ENCODE measurements around the gene PRM2. TPM values are rescaled to one million over a fixed set of nuclear protein-coding genes. Genes with fewer than 3 reads are reported as not detected.

PRM2 gene
- total RNA-seq, 1 donor from 2014 or later = not detected

DNA sequence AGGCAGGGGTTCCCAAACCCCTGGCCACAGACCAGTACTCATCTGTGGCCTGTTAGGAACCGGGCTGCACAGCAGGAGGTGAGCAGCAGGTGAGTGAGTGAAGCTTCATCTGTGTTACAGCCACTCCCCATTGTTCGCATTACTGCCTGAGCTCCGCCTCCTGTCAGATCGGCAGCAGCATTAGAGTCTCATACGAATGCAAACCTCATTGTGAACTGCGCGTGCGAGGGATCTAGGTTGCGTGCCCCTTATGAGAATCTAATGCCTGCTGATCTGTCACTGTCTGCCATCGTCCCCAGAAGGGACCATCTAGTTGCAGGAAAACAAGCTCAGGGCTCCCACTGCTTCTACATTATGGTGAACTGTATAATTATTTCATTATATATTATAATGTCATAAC, 43.9 kb upstream of the PRM2 start:
- ATAC-seq (no peak), DNase-seq (no peak)
- H3K36me3 ChIP-seq = no peaks in the 10 kb centered on the region
- no peak overlapping the region for H3K27ac ChIP-seq
- no peaks in the 10 kb centered on the region for H3K9me3 ChIP-seq
- TF ChIP-seq, protein P1, sequence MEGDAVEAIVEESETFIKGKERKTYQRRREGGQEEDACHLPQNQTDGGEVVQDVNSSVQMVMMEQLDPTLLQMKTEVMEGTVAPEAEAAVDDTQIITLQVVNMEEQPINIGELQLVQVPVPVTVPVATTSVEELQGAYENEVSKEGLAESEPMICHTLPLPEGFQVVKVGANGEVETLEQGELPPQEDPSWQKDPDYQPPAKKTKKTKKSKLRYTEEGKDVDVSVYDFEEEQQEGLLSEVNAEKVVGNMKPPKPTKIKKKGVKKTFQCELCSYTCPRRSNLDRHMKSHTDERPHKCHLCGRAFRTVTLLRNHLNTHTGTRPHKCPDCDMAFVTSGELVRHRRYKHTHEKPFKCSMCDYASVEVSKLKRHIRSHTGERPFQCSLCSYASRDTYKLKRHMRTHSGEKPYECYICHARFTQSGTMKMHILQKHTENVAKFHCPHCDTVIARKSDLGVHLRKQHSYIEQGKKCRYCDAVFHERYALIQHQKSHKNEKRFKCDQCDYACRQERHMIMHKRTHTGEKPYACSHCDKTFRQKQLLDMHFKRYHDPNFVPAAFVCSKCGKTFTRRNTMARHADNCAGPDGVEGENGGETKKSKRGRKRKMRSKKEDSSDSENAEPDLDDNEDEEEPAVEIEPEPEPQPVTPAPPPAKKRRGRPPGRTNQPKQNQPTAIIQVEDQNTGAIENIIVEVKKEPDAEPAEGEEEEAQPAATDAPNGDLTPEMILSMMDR (IDR thresholded peaks at IDR 0.05) = no peak
- intact Hi-C loops (cut with DNase I) = no loop called here
- no peak overlapping the region for H3K4me3 ChIP-seq
- H3K27me3 ChIP-seq = no peaks in the 10 kb centered on the region
- H3K4me1 ChIP-seq = no peaks in the 10 kb centered on the region

DNA sequence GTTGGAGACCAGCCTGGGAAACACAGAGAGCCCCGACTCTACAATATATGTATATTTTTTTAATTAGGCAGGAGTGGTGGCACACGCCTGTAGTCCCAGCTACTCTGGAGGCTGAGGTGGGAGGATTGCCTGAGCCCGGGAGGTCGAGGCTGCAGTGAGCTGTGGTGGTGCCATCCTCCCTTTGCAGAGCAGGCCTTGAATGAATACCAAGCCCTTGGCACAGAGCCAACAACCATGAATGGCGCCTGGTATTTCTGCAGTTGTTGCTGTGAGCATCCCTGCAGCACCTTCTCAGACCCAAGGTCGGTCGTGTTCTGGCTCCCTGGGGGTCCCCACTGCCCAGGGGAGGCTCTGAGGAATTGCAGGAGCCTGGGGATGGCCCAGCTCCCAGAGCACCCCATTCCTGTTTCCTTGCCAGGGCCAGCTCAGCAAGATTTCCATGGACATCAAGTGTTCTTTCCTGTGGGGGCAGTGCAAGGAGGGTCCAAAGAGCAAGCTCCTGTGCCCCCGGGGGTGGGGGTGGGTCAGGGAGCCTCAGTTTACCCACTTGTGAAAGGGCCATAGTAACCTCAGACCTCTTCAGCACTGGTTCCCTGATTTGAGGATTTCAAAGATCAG, 43.4 kb upstream of the PRM2 start:
- DNase-seq = no peak
- H3K27ac ChIP-seq = no peak overlapping the region
- no peaks in the 10 kb centered on the region for H3K4me1 ChIP-seq
- no peaks in the 10 kb centered on the region for H3K9me3 ChIP-seq
- H3K4me3 ChIP-seq = no peak overlapping the region
- H3K36me3 ChIP-seq = no peaks in the 10 kb centered on the region
- intact Hi-C loops (cut with DNase I) = no loop called here
- no peak for ATAC-seq
- H3K27me3 ChIP-seq = no peaks in the 10 kb centered on the region
- TF ChIP-seq, protein P1 (IDR thresholded peaks at IDR 0.05) = no peak

DNA sequence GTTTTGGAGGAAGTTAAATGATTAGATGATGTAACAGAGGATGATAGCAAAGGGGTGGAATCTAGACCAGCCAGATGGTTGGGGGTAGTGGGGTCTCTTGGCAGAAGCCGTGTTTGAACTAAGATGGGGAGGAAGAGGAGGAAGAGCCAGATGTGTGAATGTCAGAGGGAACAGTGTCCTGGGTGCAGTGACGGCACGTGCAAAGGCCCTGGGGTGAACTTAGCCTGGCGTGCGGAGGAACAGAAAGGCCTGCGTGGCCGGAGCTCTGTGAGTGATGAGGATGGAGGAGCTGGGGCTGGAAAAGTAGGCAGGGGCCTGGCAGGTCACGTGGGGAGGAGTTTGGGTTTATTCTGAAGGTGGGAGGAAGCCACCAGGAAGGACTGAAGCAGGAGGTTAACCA, 42.5 kb upstream of the PRM2 start:
- no peaks in the 10 kb centered on the region for H3K36me3 ChIP-seq
- no peak overlapping the region for H3K27ac ChIP-seq
- H3K4me3 ChIP-seq = no peak overlapping the region
- H3K27me3 ChIP-seq = no peaks in the 10 kb centered on the region
- ATAC-seq (no peak), DNase-seq (no peak)
- intact Hi-C loops (cut with DNase I) = no loop called here
- H3K4me1 ChIP-seq = no peaks in the 10 kb centered on the region
- H3K9me3 ChIP-seq = no peaks in the 10 kb centered on the region
- TF ChIP-seq, protein P1 (IDR thresholded peaks at IDR 0.05) = no peak

DNA sequence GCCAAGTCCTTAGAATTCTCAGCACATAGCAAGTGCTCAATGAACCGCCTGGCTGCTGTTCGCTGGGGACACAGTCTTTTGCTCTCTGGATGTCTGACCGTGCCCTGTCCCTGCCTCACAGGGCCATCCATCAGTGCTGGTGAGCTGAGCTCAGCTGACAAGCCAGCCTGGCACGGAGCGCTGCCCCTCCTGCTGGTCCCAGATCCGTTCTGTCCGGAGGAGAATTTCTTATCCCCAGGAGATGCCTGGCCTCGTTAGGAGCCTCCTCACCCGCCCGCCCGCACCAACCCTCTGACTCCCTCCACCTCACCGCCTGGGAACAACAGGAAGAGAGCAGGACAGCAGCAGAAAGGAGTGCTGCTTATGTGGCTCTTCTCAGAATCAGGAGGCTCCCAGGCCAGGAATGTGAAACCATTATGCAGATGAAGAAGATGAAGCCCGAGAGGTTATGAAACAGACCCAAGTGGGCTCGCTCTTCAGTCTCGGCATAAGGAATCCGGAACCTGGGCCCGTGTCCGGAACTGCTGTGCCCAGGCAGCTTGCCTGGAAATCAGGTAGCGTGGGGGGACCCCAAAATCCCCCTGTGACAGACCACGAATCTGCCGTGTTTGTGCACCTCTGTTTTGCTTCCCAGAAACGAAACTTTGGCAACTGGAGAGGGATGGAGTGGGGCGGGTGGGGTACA, 40.2 kb upstream of the PRM2 start:
- Histone ChIP-seq H3K4me3 (no peak overlapping the region), H3K27me3 (no peaks in the 10 kb centered on the region), H3K4me1 (peaks cover 4% of the 10 kb centered on the region), H3K27ac (no peak overlapping the region), H3K9me3 (no peaks in the 10 kb centered on the region), H3K36me3 (no peaks in the 10 kb centered on the region)
- intact Hi-C loops (cut with DNase I) = no loop called here
- DNase-seq (no peak), ATAC-seq (no peak)
- TF ChIP-seq, protein P1 (IDR thresholded peaks at IDR 0.05) = no peak

DNA sequence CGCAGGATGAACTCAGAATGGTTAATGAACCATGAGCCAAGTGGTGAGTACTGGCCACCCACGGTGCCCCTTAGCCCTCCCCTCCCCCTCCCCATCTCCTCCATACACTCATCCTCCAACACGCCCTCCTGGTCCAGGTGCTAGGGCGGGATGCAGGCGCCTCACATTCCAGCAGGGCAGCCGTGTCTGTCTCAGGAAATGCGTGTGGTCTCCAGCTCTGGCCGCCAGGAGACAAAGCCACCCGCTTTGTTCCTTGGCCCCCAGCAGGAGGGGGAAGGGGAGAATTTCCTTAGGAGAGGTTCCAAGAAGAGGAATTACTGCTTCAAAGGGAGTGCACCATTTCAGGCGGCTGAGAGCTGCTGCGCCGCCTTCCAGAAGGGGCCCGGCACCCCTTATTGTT, 39.2 kb upstream of the PRM2 start:
- H3K36me3 ChIP-seq = no peaks in the 10 kb centered on the region
- H3K4me3 ChIP-seq = no peak overlapping the region
- H3K27ac ChIP-seq = no peak overlapping the region
- intact Hi-C loops (cut with DNase I) = no loop called here
- H3K4me1 ChIP-seq = peaks cover 12% of the 10 kb centered on the region
- no peaks in the 10 kb centered on the region for H3K27me3 ChIP-seq
- DNase-seq (no peak), ATAC-seq (no peak)
- TF ChIP-seq, protein P1 (IDR thresholded peaks at IDR 0.05) = no peak
- no peaks in the 10 kb centered on the region for H3K9me3 ChIP-seq
